ENCODE measurements around the gene MYOD1. TPM values are rescaled to one million over a fixed set of nuclear protein-coding genes. Genes with fewer than 3 reads are reported as not detected.

MYOD1 gene
- polyA plus RNA-seq, 1 experiment, result not detected

GRCh38 chr11:17765356-17766072 lies 46.1 kb downstream of the MYOD1 start:
- no peaks in the 10 kb centered on the region; the same call in 1 of the 2 replicates for H3K27me3 ChIP-seq (ENCODE audit: control insufficient read depth, insufficient read depth, low read length)
- TF ChIP-seq, protein P1, sequence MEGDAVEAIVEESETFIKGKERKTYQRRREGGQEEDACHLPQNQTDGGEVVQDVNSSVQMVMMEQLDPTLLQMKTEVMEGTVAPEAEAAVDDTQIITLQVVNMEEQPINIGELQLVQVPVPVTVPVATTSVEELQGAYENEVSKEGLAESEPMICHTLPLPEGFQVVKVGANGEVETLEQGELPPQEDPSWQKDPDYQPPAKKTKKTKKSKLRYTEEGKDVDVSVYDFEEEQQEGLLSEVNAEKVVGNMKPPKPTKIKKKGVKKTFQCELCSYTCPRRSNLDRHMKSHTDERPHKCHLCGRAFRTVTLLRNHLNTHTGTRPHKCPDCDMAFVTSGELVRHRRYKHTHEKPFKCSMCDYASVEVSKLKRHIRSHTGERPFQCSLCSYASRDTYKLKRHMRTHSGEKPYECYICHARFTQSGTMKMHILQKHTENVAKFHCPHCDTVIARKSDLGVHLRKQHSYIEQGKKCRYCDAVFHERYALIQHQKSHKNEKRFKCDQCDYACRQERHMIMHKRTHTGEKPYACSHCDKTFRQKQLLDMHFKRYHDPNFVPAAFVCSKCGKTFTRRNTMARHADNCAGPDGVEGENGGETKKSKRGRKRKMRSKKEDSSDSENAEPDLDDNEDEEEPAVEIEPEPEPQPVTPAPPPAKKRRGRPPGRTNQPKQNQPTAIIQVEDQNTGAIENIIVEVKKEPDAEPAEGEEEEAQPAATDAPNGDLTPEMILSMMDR (IDR thresholded peaks at IDR 0.05; ENCODE audit: insufficient read depth, low read depth, low read length), result no peak
- POLR2A ChIA-PET, result no interaction called here
- no peak for DNase-seq (ENCODE audit: low read depth)
- no peaks in the 10 kb centered on the region for H3K36me3 ChIP-seq (ENCODE audit: control insufficient read depth, insufficient read depth, low read length)
- CTCF ChIA-PET, result interaction anchor here (0.9 to 2.7 kb wide), 3 partner anchors 207 to 213 kb away, joined by 4 to 21 read pairs (median 5); no protein-coding TSS in a partner anchor
- no peak overlapping the region for H3K4me3 ChIP-seq (ENCODE audit: low read depth, low read length)

DNA sequence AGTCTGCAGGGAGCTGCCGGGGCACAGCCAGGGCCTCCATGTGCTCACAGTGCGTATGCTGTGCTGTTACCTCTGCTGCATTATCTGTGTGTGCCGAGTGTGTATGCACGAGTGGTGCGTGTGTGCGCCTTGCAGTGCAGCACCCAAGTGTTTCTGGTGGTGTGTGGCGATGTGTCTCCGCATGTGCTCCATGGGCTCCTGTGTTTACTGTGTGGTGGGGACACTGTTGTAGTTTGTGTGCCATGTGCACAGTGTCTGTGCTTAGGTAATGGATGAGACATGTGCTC lies 46.6 kb downstream of the MYOD1 start:
- CTCF ChIA-PET, result interaction anchor here (1.4 to 2.7 kb wide), 2 partner anchors 207 to 213 kb away, joined by 5 to 21 read pairs; no protein-coding TSS in a partner anchor
- no peaks in the 10 kb centered on the region; the same call in 1 of the 2 replicates for H3K27me3 ChIP-seq (ENCODE audit: control insufficient read depth, insufficient read depth, low read length)
- no peaks in the 10 kb centered on the region for H3K36me3 ChIP-seq (ENCODE audit: control insufficient read depth, insufficient read depth, low read length)
- DNase-seq (ENCODE audit: low read depth), result no peak
- POLR2A ChIA-PET, result no interaction called here
- TF ChIP-seq, protein P1 (IDR thresholded peaks at IDR 0.05; ENCODE audit: insufficient read depth, low read depth, low read length), result no peak
- H3K4me3 ChIP-seq (ENCODE audit: low read depth, low read length), result no peak overlapping the region

DNA sequence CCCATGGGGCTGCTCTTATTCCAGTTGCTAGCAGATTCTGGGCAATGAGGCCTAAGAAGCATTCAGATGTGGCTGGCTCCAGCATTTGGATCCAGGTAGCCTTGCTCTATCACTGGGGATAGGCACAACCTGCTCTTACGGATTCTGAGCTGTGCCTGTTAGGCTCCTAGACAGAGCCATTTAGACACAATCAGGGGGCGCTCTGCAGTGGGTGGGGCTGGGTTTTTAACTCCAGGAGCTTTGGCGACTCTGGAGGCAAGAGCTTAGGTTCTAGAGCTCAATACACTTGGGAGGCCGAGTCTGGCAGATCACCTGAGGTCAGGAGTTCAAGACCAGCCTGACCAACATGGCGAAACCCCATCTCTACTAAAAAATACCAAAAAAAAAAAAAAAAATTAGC lies 47.2 kb downstream of the MYOD1 start:
- Histone ChIP-seq H3K36me3 (ENCODE audit: control insufficient read depth, insufficient read depth, low read length) (no peaks in the 10 kb centered on the region), H3K4me3 (ENCODE audit: low read depth, low read length) (no peak overlapping the region), H3K27me3 (ENCODE audit: control insufficient read depth, insufficient read depth, low read length) (no peaks in the 10 kb centered on the region; the same call in 1 of the 2 replicates)
- TF ChIP-seq, protein P1 (IDR thresholded peaks at IDR 0.05; ENCODE audit: insufficient read depth, low read depth, low read length), result no peak
- CTCF ChIA-PET, result interaction anchor here (1.4 to 2.7 kb wide), 2 partner anchors 207 to 212 kb away, joined by 5 to 21 read pairs; no protein-coding TSS in a partner anchor
- POLR2A ChIA-PET, result no interaction called here
- no peak for DNase-seq (ENCODE audit: low read depth)

DNA sequence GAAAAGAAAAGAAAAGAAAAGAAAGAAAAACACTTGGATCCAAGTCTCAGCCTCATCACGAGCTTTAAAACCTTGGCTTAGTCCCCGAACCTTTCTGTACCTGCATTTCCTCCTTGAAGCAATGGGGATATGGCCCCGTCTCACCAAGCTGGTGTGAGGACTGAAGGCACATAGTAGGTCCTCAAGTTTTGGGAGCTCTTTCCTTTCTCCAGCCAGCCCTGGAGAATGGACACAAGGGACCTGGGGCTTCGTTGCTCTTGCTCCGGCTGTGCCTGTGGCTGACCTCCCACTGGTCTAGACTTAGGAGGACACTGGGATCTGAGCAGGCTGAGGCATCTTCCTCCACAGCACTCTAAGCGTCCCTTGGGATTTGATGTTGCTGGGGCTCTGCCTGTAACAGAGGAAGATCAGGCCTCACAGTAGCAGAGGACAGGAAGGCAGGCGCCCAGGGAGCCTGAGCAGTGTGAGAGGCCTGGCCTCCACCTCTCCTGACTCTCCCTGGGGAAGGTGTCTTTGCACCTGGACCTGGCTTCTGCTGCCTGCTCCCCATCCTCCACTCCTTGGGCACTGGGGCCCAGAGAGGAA lies 48.0 kb downstream of the MYOD1 start:
- H3K36me3 ChIP-seq (ENCODE audit: control insufficient read depth, insufficient read depth, low read length), result no peaks in the 10 kb centered on the region
- CTCF ChIA-PET, result interaction anchor here (0.5 to 7.2 kb wide), 3 partner anchors 36 to 220 kb away, joined by 3 to 65 read pairs (median 3); no protein-coding TSS in a partner anchor
- TF ChIP-seq, protein P1 (IDR thresholded peaks at IDR 0.05; ENCODE audit: insufficient read depth, low read depth, low read length), result no peak
- POLR2A ChIA-PET, result no interaction called here
- no peak overlapping the region for H3K4me3 ChIP-seq (ENCODE audit: low read depth, low read length)
- DNase-seq (ENCODE audit: low read depth), result no peak
- H3K27me3 ChIP-seq (ENCODE audit: control insufficient read depth, insufficient read depth, low read length), result no peaks in the 10 kb centered on the region; the same call in 1 of the 2 replicates

GRCh38 chr11:17767914-17768313 lies 48.5 kb downstream of the MYOD1 start:
- no peak for DNase-seq (ENCODE audit: low read depth)
- H3K27me3 ChIP-seq (ENCODE audit: control insufficient read depth, insufficient read depth, low read length), result no peaks in the 10 kb centered on the region; the same call in 1 of the 2 replicates
- no peak overlapping the region for H3K4me3 ChIP-seq (ENCODE audit: low read depth, low read length)
- no peaks in the 10 kb centered on the region for H3K36me3 ChIP-seq (ENCODE audit: control insufficient read depth, insufficient read depth, low read length)
- CTCF ChIA-PET, result interaction anchor here (0.5 to 7.2 kb wide), 3 partner anchors 37 to 219 kb away, joined by 3 to 65 read pairs (median 3); no protein-coding TSS in a partner anchor
- TF ChIP-seq, protein P1 (IDR thresholded peaks at IDR 0.05; ENCODE audit: insufficient read depth, low read depth, low read length), result no peak
- POLR2A ChIA-PET, result no interaction called here
